Nucleus accumbens (tissue), 56 donors: Measurements from ENCODE around the gene SND1.
A peak's percentile ranks its signal among the peaks of the same experiment; 100 is the strongest.

ENCODE experiments used
- DNase-seq, 56 donors: peaks; one replicate each; lab custom pipeline; 2025; lab: John Stamatoyannopoulos, UW

SND1 gene

DNA sequence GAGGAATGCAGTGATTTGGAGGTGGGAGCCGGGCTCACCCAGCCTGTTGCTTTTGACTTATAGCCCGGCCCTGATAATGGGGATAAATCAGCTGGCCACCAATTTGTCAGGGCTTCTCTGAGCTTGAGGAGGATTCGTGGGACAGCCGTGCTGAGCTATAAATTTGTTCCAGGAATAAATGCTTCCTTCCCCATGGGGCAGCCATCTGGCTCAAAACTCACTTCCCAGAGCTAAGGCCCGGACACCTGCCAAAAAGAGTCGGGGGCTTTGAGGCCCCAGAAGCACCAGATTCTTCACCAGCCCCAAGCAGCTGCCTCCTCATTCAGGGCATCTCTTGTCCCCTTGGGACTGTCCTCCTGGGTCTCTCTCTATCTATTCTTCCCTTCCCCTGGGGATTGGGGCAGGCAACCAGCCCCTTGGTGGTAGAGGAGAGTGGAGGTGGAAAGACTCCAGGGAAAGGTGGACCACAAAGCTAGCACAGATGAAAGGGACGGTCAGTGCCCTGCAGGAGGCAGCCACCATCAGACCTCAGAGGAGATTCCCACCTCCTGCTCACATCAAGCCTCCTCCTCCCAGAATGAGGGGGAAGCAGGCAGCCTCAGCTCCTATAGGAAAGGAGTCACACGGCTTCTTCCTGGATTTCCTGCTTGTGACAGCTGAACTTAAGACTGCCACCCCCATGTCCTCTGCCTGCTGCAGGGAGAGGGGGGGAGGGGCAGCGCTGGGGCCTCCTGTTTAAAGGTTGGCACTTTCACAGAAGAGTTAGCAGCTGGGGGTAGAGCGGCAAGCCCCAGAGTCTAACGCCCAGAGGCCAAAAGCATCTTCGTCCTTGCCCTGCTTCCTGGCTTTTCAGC is 423.5 kb downstream of the SND1 start:
- DNase-seq = peak in 39 of 56 donors; percentile 6 to 78 (median 47)

DNA sequence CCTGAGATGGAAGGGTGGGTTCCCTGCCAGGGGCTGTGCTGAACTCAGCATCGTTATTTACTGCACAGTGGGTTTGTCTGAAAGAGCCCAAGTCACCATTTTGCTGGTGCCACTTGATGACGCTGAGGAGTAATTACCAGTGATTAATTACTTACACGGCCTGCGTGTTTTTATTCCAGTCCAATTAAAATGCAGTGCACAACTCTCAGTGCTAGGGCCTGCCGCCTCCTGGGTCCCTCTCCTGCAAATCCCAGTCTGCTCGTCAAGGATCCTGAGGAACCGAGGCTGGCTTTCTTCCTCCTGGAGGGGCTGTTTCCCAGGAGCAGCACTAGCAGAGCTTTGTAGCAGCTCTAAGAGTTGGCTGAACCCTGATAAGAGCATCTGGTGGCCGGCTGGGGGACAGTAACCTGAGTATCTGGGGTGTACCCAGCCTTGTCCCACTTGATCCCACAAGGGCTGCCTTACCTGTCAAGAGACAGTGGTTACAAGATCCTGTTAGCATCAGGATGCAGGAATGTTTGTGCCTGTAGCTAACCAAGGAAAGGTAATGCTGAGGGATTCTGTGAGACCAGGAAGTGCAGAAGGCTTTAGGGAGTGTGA is 424.3 kb downstream of the SND1 start:
- DNase-seq = peak in 16 of 56 donors; percentile 16 to 74 (median 40)

DNA sequence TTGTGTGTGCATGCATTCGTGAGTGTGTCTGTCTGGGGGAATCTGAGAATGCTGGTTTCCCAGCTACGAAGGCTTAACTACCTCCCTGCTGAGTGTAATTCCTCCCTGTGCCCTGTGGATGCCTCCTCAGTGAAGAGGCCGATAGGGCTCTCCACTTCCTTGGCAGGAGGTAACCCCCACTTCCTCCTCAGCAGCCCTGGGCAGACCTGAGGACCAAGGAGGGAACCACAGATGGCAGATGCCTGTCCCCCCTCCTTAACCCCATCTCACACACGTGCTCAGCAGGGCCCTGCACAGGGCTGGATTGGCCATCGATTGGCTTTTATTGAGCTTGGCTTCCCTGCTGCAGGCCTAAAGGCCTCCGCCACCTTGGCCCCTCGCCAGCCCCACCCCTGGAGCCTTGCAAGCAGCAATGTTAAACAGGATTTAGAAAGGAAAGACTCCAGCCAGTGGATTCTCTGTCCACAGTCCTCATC is 424.8 kb downstream of the SND1 start:
- peak in 11 of 56 donors; percentile 9 to 64 (median 27) for DNase-seq

DNA sequence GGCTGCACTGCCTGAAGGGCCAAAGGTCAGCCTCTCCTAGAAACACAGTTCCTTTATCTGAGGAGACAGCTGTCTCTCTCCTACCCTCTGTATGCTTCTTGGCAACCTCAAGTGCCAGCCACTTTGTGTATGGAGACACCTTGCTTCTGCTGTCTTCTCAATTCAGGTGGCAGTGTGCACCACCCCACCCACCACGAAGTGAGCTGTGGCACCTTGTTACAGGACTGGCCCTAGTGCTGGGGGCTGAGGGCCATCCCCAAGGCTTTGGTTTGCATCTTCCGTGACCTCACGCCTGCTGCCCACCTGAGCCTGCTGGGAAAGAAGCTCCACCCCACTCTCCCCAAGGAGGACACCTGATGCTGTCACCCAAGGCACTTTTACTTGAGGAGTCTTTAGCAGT is 426.3 kb downstream of the SND1 start:
- no peak for DNase-seq

DNA sequence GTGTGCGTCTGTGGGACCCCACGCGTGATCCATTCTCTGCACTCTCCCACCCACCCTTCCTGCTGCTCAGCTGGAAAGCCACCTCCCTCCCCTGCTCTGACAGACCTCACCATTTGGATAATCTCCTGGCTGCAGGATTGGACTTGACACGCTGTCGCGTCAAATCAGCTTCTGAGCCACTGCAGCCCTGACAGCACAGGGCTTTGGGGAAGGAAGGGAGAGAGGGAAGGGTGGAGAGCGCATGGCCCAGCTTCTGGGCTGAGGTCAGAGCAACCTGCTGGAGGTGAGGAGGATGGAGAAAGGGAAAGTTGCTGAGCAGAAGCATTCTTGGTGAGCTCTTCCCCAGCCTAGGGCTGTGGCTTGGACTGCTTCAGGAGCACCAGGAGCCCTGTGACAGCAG is 428.2 kb downstream of the SND1 start:
- no peak for DNase-seq

DNA sequence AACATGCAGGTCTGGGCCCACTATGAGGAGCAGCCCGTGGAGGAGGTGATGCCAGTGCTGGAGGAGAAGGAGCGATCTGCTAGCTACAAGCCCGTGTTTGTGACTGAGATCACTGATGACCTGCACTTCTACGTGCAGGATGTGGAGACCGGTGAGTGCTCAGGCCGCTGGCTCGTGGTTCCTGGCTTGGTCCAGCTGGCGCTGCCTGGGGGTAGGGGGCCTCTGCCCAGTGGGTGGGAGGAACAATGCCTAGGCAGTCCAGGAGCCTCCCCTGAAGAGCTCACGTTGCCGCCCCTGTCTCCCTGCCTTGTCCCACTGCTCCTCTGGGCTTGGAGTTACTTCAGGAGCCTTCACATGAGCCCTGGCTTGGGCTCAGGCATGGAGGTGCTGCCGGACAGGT is 429.4 kb downstream of the SND1 start:
- DNase-seq = no peak

DNA sequence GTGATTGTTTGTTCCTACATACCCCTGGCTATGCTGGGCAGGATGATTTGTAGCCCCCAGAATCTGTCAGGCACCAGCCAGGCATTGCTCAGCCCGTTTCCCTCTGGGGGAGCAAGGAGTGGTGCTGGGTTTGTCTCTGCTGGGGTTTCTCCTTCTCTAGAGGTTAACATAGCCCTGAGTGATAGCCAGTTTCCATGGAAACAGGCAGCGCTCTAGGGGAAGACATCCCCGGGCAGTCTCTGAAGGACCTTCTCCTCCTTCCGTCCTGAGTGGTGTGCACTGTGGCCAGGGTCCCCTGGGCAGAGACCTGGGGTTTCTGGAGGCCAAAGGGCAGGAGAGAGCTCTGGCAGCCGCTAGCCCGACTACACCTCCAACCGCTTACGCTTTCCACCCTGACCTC is 429.8 kb downstream of the SND1 start:
- no peak for DNase-seq

DNA sequence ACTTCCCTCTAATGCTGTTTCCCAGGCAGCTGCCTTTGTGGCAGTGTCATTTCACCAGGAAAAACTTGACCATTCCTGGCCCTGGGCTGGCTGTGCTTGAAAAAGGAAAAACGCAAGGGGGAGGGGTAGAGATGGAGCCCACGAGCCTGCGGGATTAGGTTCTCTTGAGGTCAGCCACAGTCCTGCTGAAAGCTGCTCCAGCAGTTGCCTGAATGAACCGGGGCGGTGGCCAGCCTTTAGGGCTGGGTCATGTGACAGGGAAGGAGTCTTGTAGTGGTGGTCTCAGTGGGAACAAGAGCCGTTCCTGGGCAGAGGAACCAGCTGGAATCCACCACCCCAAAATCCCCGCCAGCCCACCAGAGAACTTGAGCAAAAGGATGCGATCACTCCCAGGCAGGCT is 430.4 kb downstream of the SND1 start:
- DNase-seq = peak in 3 of 56 donors; percentile 11 to 19 (median 12)

DNA sequence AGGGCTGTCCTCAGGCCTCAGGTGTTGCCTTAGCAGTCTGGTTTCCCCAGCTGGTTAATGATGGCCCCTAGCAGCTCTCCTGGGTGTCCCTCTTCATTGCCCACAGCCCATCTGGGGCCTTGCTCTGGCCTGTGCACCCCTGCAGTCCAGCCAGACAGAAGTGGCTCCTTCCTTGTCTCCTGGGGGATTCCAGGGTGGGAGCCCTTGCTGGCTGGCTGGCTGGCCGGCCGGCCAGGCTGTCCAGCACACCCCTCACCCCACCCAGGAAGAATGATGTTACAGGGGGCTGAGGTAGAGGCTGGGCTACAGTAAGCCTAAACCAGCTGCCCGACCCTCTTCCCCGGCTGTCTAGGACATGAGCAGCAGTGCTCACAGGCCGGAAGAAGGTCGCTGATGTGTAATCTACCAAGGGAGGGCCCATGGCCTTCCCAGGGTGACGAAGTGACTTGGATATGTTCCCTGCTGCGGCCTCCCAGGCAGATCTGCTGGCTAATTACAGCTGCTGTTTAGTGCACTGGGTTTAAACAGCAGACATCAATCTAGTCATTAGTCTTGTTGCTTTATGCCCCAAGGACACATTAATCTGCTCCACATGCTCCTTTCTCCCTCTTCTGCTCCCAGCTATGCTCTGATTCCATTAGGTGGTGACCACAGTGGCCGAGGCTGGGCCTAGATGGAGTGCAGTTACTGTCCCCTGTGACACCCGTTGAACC is 433.1 kb downstream of the SND1 start:
- no peak for DNase-seq

DNA sequence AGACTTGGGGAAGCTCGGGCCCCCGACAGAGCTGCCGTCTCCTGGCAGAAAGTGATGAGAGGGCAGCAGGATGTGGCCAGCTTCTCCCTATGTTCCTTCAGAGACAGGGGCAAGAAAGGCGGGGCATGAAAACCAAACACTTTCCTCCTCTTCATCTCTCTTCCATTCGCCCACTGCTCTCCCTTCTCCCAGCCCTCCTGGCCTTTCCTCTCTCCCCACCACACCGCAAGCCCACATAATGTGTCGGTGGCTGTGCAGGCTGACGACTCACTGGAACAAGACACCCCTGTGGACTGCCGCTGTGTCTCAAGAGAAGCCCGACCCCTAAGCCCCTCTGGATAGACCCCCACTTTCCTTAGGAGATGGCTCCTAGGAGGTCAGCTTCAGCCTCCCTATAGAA is 438.5 kb downstream of the SND1 start:
- DNase-seq = no peak

DNA sequence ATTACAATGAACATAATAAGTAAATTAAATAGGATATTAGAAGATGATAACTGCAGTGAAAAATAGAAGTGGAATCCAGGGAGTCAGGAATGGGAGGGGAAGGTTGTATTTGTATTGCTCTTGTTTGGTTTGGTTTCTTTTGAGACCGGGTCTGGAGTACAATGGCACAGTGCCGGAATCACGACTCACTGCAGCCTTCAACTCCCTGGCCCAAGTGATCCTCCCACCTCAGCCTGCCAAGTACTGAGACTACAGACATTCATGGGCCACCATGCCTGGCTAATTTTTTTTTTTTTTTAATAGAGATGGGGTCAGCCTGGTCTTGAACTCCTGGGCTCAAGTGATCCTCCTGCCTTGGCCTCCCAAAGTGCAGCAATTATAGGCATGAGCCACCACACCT is 439.1 kb downstream of the SND1 start:
- DNase-seq = peak in 1 of 56 donors; percentile 7

DNA sequence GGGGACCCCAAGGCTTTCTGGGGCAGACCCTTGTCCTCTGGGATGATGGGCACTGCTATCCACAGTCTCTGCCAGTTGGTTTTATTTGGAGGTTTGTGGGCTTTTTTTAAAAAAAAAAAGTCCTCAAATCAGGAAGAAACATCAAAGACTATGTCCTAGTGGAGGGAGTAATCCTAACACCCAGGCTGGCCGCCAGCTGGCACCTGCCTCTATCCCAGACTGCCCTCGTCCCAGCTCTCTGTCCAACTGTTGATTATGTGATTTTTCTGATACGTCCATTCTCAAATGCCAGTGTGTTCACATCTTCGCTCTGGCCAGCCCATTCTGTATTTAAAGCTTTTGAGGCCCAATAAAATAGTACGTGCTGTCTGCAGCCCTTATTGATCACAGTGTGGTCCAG is 440.2 kb downstream of the SND1 start:
- peak in 1 of 56 donors; percentile 19 for DNase-seq

DNA sequence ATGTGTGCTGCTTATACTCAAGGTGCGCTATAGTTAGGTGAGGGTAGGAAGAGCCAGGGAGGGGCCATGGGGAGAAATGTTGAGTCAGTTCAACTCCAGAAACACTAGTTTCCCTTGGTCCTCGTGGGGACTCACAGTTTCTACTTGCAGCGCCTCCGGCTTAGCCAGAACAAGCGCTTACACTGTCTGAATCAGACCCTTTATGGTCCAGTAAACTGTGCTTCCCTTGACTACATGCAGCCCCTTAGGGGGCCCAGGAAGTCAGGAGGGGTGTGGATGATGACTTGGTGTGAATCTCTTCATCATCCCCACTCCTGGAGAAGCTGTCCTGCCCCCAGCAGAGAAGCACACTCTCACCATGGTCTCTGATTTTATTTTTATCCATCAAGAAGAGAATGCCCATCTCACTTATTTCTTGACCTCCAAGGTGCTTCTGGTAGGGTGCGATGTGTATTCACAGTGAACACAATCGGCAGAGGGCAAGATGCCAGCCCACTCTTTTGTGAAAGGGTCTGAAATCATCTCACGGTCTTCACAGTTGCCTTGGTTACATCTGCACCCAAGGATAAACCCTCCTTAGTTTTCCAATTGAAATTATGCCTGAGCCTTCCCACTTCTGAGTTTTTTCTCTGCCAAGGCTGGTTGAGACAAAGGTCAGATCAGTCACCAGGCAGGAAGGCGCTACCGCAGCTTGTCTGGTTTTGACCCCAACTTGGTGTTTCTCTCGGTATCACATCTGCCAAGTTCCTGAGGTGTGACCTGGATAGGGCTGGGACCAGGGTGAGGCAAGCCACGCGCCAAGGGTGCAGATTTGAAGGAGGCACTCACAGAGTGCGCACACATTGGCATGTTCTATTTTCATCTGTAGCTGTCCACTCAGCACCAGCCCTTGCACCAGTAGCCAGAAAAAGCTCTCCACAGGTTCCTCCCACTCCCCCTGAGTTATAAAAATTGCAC is 441.9 kb downstream of the SND1 start:
- DNase-seq = peak in 7 of 56 donors; percentile 11 to 57 (median 43)

DNA sequence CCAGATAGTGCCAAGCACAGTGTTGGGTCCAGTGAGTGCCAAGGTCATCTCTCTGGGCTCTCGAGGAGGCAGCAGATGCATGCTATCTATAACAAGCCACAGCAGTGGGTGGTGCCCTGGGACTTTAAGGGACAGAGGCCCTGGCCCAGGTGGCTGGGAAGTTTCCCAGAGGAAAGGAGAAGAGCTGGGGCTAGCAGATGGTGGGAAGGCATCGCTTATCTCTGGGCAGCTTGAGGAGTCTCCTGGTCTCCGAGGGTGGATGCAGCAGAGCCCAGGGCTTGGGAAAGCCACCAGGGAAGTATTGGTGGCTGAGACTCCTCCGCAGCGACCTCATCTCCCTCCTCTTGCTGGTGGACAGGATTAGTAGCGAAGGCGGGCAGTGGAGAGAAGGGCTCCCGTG is 442.7 kb downstream of the SND1 start:
- no peak for DNase-seq

DNA sequence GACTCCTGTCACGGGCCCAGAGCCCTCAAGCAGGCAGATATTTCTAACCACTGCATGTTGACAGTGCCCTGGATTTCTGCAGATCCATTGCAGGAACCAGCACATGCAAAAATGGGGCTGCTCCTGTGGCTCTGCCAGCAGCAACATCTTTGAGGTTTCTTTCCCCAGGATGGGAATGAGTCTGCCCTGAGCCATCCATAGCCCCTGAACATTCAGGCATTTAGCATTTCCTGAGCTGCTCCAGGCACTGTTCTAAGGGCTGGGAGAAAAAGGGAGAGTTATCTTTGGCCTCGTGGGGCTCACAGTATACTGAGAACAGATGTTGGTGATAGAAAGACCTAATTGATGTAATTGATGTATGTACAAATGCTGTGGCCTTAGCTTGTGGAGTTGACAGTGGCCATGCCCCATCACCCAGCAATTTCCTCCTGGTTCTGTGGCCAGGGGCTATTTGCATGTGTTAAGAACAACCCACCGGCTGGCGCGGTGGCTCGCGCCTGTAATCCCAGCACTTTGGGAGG is 445.3 kb downstream of the SND1 start:
- no peak for DNase-seq

DNA sequence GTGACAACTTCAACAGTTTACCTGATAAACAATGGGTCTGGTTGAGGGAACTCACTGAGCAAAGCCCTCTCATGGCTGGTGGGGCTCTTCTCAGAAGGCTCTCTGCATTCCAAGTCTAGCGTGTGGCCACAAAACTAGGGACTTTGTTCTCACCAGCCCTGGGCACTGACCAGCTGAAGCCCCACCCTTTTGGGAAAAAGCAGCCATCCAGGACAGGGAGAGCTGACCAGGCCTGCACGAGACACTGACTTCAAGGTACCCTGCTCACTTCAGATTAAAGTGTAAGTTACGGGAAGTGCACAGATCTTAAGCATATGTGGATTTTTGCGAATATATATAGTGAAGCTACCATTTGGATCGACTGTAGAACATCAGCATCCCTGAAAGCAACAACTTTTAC is 446.6 kb downstream of the SND1 start:
- no peak for DNase-seq

DNA sequence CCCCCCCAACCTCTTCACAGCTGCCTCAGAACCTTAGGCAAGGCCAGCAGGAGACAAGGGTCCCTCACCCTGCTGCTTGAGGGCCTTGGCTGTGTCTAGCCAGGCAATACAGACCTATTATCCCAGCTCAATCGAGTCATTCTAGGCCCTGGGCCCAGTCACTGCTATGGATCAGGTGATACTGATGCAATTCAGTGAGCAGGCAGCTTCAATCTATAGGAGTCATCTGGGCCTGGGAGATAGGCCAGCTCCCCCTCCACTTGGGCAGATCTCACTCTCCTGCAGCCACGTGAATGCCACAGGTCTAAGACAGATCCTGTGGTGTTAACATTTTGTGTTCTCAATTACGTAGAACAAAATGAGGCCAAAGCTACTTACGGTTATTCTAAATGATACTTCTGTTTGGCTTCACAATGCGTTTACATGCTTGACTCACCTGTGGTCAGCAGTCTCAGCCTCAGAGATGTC is 447.2 kb downstream of the SND1 start:
- DNase-seq = no peak

DNA sequence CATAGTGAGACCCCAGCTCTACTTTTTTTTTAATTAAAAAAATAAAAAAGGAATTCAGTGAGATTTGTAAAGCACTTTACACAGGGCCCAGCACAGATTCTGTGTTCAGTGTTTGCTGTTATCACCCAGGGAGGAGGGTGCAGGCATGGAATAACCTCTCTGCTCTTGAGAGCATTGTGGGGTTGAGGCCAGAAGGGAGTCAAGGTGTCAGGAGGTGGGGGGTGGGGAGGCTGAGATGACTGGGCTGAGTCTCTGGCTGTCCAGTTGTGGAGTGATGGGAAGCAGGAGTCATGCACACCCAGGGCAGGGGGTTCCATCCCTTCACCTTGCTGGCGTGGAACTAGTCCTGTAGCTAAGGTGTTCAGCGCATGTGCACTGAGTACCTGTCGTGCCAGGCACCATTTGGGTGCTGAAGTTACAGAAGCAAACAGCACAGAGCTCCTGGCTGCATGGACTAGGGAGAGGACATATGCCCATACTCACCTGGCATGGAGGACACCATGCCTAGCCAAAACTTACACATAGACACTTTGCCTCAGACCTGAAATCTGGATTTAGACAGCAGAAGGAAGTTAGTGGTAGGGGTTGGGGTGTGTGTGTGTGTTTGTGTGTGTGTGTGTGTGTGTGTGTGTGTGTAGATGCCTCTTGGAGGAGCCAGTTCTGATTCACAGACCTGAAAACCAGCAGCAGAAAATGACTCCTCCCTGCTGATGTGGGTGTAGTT is 448.4 kb downstream of the SND1 start:
- no peak for DNase-seq
